ENCODE results near the gene ZFYVE19.

- TF ChIP-seq, protein P1, sequence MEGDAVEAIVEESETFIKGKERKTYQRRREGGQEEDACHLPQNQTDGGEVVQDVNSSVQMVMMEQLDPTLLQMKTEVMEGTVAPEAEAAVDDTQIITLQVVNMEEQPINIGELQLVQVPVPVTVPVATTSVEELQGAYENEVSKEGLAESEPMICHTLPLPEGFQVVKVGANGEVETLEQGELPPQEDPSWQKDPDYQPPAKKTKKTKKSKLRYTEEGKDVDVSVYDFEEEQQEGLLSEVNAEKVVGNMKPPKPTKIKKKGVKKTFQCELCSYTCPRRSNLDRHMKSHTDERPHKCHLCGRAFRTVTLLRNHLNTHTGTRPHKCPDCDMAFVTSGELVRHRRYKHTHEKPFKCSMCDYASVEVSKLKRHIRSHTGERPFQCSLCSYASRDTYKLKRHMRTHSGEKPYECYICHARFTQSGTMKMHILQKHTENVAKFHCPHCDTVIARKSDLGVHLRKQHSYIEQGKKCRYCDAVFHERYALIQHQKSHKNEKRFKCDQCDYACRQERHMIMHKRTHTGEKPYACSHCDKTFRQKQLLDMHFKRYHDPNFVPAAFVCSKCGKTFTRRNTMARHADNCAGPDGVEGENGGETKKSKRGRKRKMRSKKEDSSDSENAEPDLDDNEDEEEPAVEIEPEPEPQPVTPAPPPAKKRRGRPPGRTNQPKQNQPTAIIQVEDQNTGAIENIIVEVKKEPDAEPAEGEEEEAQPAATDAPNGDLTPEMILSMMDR (IDR thresholded peaks at IDR 0.05): no peak
- no peak for TF ChIP-seq POLR2A (IDR thresholded peaks at IDR 0.05)
These were observed 47.3 kb downstream of the ZFYVE19 start for GRCh38 chr15:40854161-40854560.
